Mesodermal cell (in vitro differentiated cells): Measurements from ENCODE around the gene ARHGEF1.
"Not testable (repeated sequence)": the region's sequence is repeated elsewhere in the genome, so short reads cannot be mapped to it uniquely, and the experiment has no call there.

ENCODE experiments used
- H3K27ac ChIP-seq: 2 replicates; pipeline ENCODE4 v1.7.0; 2013; ENCODE audit warnings: mild to moderate bottlenecking, low read depth, low read length, moderate library complexity; ENCODE audit not compliant: severe bottlenecking
- H3K36me3 ChIP-seq: 2 replicates; pipeline ENCODE4 v1.7.1; 2013; ENCODE audit warnings: mild to moderate bottlenecking, low read length, moderate library complexity; ENCODE audit not compliant: control insufficient read depth, insufficient read depth
- H3K4me1 ChIP-seq: one replicate; pipeline ENCODE4 v1.7.1; 2013; ENCODE audit warnings: mild to moderate bottlenecking, low read length; ENCODE audit not compliant: insufficient read depth, control insufficient read depth, poor library complexity, severe bottlenecking
- H3K4me3 ChIP-seq: 2 replicates; pipeline ENCODE4 v1.7.0; 2013; ENCODE audit warnings: low read length, control low read depth, mild to moderate bottlenecking; ENCODE audit not compliant: insufficient read depth, poor library complexity, severe bottlenecking; ENCODE audit errors: extremely low read depth
- H3K9me3 ChIP-seq: 2 replicates; pipeline ENCODE4 v1.7.1; 2013; ENCODE audit warnings: mild to moderate bottlenecking, low read length, moderate library complexity; ENCODE audit not compliant: control insufficient read depth
- WGBS, 2 experiments: methylation state at CpG; one replicate each; pipeline ENCODE4 v1.1.5; 2013; ENCODE audit warnings: missing lambda C conversion rate in 2 of 2; ENCODE audit not compliant: insufficient coverage in 2 of 2; 5-methylcytosine and 5-hydroxymethylcytosine counted together

The ARHGEF1 gene

DNA sequence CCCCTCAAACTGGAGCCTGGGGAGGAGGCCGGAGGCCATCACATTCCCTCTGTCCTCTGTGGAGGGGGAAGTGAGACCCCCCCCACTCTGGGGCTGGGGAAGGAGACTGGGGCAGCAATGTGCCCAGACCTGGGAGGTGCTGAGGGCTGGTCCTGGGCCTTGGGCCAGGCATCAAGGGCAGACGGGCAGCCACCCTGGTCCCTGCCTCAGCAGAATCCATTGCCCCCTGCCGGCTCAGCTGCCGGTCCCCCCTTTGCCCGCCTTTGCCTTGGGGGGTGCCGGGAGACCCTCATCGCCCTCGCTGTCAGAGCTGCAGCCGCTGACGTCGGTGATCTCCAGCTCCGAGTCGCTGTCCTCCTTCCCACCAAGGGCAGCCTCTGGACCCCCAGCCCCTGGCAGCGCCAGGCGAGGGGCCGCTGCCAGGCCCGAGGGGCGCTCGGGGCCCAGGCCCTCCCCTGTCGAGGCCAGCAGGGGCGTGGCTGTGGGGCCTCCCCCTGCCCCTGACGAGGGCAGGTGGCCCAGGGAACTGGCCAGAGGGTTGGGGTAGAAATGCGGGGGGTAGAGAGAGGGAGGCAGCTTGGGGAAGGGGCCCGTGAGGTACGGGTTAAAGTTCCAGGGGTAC is 25.1 kb downstream of the ARHGEF1 start:
- Histone ChIP-seq H3K9me3 (no peaks in the 10 kb centered on the region), H3K27ac (no peak overlapping the region), H3K4me3 (no peak overlapping the region), H3K4me1 (no peaks in the 10 kb centered on the region), H3K36me3 (peaks cover 47% of the 10 kb centered on the region)
- 93 to 94% methylated on average over 13 to 21 of the region's 25 CpGs for WGBS, 2 experiments

GRCh38 chr19:41908724-41909464 is 25.9 kb downstream of the ARHGEF1 start:
- Histone ChIP-seq H3K36me3 (peaks cover 39% of the 10 kb centered on the region), H3K4me3 (no peak overlapping the region), H3K9me3 (no peaks in the 10 kb centered on the region), H3K4me1 (no peaks in the 10 kb centered on the region), H3K27ac (no peak overlapping the region)
- 93 to 94% methylated on average over 9 of the region's 11 CpGs for WGBS, 2 experiments

GRCh38 chr19:41909706-41910105 is 26.7 kb downstream of the ARHGEF1 start:
- H3K27ac ChIP-seq: no peak overlapping the region
- H3K4me1 ChIP-seq: no peaks in the 10 kb centered on the region
- WGBS, 2 experiments: 66 to 71% methylated on average over 12 to 13 of the region's 13 CpGs
- H3K36me3 ChIP-seq: peaks cover 32% of the 10 kb centered on the region
- H3K4me3 ChIP-seq: no peak overlapping the region
- no peaks in the 10 kb centered on the region for H3K9me3 ChIP-seq

DNA sequence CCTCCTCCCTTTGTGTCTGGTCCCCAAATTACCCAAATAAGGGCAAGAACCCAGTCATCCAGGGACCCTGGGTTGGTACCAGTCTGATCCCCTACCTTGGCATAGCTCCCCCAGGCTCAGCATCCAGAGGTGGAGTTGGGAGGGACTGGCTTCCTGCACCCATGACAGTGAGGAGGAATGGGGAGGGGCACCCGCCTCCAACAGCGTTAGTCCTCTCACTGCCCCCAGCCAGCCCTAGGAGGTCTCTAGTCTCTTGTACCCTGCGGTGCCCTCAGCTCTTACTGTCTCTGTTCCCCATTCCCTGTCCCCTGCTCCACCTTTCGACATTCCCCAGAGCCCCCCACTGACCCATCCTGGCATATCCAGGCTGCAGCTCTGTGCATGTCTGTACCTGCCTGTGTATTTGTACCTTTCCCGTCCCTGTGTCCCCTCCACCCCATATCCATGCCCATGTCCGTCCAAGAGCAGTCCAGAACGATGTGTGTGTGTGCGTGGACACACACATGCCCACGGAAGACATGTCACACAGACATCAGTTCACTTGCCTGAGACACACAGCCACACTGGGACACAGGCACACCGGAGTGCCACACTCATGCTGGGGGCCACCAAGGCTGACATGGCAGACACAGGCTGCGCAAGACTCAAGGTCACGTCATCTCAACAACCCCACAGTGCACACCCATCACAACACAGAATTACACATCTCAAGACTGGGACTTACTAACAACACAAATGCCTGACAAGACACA is 27.4 kb downstream of the ARHGEF1 start:
- 75 to 77% methylated on average over 6 to 12 of the region's 12 CpGs for WGBS, 2 experiments
- Histone ChIP-seq H3K9me3 (no peaks in the 10 kb centered on the region), H3K36me3 (peaks cover 24% of the 10 kb centered on the region), H3K27ac (no peak overlapping the region), H3K4me1 (no peaks in the 10 kb centered on the region), H3K4me3 (no peak overlapping the region)

DNA sequence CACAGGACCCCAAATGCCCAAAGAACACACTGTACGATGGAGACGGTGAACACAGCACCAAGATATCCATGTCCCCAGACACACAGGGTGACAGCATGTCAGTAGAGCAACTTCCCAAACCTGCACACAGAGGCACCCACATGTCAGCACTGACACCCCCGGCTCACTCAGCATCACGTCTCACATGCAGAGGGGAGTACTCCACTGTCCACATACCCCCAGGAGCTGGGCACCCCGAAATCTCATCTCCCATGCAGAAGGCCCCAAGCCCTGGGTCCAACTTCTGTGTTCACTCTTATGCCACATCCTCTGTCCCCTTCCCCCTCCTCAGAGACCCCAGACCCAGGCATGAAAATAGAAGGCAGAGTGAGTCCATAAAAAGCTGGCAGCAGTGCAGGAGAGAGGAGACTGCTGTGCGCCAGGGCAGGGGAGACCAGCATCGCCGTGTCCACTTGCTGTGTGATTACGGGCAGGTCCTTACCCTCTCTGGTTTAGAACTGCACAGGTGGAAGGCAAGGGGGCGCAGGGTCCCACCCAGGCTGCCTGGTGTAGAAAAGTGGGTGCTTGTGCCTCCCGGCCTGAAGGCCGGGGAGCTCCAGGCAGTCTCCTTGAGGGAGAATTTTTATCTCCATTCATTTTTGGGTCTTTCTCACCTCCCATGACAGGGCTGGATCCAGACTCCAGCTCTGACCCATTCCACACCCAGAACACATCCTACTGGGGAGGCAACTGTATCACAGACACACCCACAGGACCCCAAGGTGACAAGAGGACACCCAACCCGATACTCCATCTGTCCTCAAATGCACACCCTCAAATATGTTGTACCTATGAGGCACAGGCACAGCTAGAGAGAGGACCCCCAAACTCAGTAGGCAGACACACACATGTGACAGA is 28.3 kb downstream of the ARHGEF1 start:
- Histone ChIP-seq H3K27ac (no peak overlapping the region), H3K4me3 (no peak overlapping the region), H3K36me3 (peaks cover 16% of the 10 kb centered on the region), H3K4me1 (no peaks in the 10 kb centered on the region), H3K9me3 (no peaks in the 10 kb centered on the region)
- WGBS, 2 experiments: 86 to 94% methylated on average over 7 to 12 of the region's 13 CpGs

DNA sequence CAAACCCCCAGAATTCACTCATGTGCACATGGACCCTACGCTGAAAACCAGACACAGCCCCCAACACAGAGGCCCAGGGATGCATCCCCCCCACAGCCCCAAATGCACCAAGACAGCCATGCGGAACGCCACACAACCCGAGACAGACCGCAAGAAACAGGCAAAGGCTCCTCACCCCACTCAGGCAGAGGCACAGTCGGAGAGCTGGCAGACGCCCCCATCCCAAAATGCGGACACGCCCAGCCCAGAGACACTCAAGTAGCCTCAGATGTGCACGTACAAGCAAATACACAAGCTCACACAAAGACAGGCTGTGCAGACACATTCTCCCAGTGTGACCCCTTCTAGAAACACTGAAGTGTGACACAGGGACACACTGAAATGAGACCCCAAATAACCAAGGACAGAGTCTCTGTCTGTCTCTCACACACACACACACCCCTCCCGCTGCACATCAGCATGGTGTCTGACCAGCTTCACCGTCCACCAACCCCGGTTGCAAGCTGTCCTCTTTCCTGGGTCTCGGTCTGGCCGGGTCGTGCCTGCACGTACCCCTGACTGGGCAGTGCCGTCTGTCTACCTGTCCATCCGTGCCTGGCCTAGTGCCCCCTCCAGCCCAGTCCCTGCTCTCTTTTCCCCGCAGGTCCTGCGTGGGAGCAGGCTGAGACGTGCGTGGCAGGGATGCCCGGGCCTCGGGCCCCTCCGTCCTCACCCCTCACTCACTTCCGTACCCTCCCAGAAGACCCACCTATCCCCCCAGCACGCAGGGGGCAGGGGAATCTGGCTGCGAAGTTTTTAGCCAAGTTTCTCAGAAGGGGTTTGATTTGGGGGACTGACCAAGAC is 29.1 kb downstream of the ARHGEF1 start:
- Histone ChIP-seq H3K4me3 (no peak overlapping the region), H3K36me3 (peaks cover 9% of the 10 kb centered on the region), H3K9me3 (no peaks in the 10 kb centered on the region), H3K27ac (no peak overlapping the region), H3K4me1 (no peaks in the 10 kb centered on the region)
- WGBS, 2 experiments: 15 to 19% methylated on average over 19 of the region's 29 CpGs

GRCh38 chr19:41912899-41913537 is 30.0 kb downstream of the ARHGEF1 start:
- Histone ChIP-seq H3K27ac (no peak overlapping the region), H3K9me3 (no peaks in the 10 kb centered on the region), H3K4me1 (no peaks in the 10 kb centered on the region), H3K4me3 (no peak overlapping the region), H3K36me3 (peaks cover 5% of the 10 kb centered on the region)
- 0 to 2% methylated on average over 30 to 40 of the region's 51 CpGs for WGBS, 2 experiments

GRCh38 chr19:41913538-41914423 is 30.8 kb downstream of the ARHGEF1 start:
- Histone ChIP-seq H3K4me3 (no peak overlapping the region), H3K27ac (no peak overlapping the region), H3K4me1 (no peaks in the 10 kb centered on the region), H3K36me3 (peaks cover 2% of the 10 kb centered on the region), H3K9me3 (no peaks in the 10 kb centered on the region)
- 10% methylated on average over 13 to 20 of the region's 21 CpGs for WGBS, 2 experiments

DNA sequence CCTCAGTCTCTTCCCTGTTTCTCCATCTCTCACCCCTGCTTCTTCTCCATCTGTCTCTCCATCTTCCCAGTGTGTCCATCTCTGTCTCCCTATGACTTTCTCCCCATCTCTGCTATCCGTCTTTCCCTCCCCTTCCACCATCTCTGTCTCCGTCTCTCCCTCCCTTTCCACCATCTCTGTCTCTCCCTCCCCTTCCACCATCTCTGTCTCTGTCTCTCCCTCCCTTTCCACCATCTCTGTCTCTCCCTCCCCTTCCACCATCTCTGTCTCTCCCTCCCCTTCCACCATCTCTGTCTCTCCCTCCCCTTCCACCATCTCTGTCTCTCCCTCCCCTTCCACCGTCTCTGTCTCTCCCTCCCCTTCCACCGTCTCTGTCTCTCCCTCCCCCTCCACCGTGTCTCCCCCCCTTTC is 31.4 kb downstream of the ARHGEF1 start:
- H3K4me3 ChIP-seq, H3K9me3 ChIP-seq, H3K36me3 ChIP-seq, H3K27ac ChIP-seq, H3K4me1 ChIP-seq: not testable (repeated sequence)
- WGBS, 2 experiments: 17 to 20% methylated on average over 1 of the region's 5 CpGs
